OCI-LY1 (cell line): ENCODE results near the gene TRAPPC3.

Source experiments
- H2AFZ ChIP-seq: fragments of 200-600 bp; sonication (generic), shearing (Covaris generic); 2 replicates; pipeline ENCODE4 v1.6.0; 2014; ENCODE audit warnings: antibody characterized with exemption, mild to moderate bottlenecking, low read length
- H3F3A ChIP-seq: fragments of 200-600 bp; sonication (generic), shearing (Covaris generic); 2 replicates; pipeline ENCODE4 v1.6.0; 2014; ENCODE audit warnings: mild to moderate bottlenecking, antibody characterized with exemption, low read length, moderate library complexity; ENCODE audit not compliant: insufficient read depth
- H3K27ac ChIP-seq: fragments of 200-600 bp; sonication (generic); 2 replicates; pipeline ENCODE4 v1.5.1; 2014; ENCODE audit warnings: low read length, mixed run types, mild to moderate bottlenecking, low read depth; ENCODE audit not compliant: poor library complexity, severe bottlenecking
- H3K27me3 ChIP-seq: fragments of 200-600 bp; sonication (generic); 2 replicates; pipeline ENCODE4 v1.6.0; 2014; ENCODE audit warnings: antibody characterized with exemption, mild to moderate bottlenecking, low read length, moderate library complexity; ENCODE audit not compliant: insufficient read depth
- H3K36me3 ChIP-seq: fragments of 200-600 bp; sonication (generic); 2 replicates; pipeline ENCODE4 v1.6.1; 2014; ENCODE audit warnings: mild to moderate bottlenecking, antibody characterized with exemption, low read length, moderate library complexity, mixed read lengths; ENCODE audit not compliant: insufficient read depth
- H3K4me1 ChIP-seq: fragments of 200-600 bp; sonication (generic); 2 replicates; pipeline ENCODE4 v1.5.1; 2014; ENCODE audit warnings: mild to moderate bottlenecking, low read length, moderate library complexity; ENCODE audit not compliant: insufficient read depth, severe bottlenecking
- H3K4me2 ChIP-seq: fragments of 200-600 bp; sonication (generic), shearing (Covaris generic); 2 replicates; pipeline ENCODE4 v1.6.1; 2014; ENCODE audit warnings: low read length
- H3K4me3 ChIP-seq: fragments of 200-600 bp; sonication (generic); 2 replicates; pipeline ENCODE4 v1.5.1; 2014; ENCODE audit warnings: low read length, low read depth, mild to moderate bottlenecking, mixed read lengths; ENCODE audit not compliant: poor library complexity, severe bottlenecking
- H3K79me2 ChIP-seq: fragments of 200-600 bp; shearing (Covaris generic); 2 replicates; pipeline ENCODE4 v1.6.1; 2016; ENCODE audit warnings: mixed run types, low read length, mixed read lengths; ENCODE audit not compliant: insufficient read depth
- H3K9ac ChIP-seq: fragments of 200-600 bp; sonication (generic), shearing (Covaris generic); 2 replicates; pipeline ENCODE4 v1.6.1; 2014; ENCODE audit warnings: mild to moderate bottlenecking, low read length, mixed read lengths
- H3K9me2 ChIP-seq: fragments of 200-600 bp; sonication (generic), shearing (Covaris generic); 2 replicates; pipeline ENCODE4 v1.6.1; 2014; ENCODE audit warnings: low read depth, mild to moderate bottlenecking, low read length, mixed read lengths
- H3K9me3 ChIP-seq: fragments of 200-600 bp; shearing (Covaris generic); 2 replicates; pipeline ENCODE4 v1.6.1; 2014; ENCODE audit warnings: low read length, mixed read lengths
- H4K20me1 ChIP-seq: fragments of 200-600 bp; sonication (generic), shearing (Covaris generic); 2 replicates; pipeline ENCODE4 v1.6.0; 2016; ENCODE audit warnings: mild to moderate bottlenecking, low read length; ENCODE audit not compliant: insufficient read depth
- EZH2 ChIP-seq: fragments of 200-600 bp; sonication (generic), shearing (Covaris generic); IDR thresholded peaks from 2 replicates; pipeline ENCODE4 v1.8.0; 2017; ENCODE audit warnings: borderline replicate concordance, mixed run types, mild to moderate bottlenecking, antibody characterized with exemption, low read length, moderate library complexity, mixed read lengths
- TF ChIP-seq, protein P1 (sequence below): fragments of 200-600 bp; sonication (generic), shearing (Covaris generic); IDR thresholded peaks from 2 replicates; pipeline ENCODE4 v1.5.1; 2017; ENCODE audit warnings: mild to moderate bottlenecking, antibody characterized with exemption, low read length, moderate library complexity, mixed read lengths

TRAPPC3 gene

GRCh38 chr1:36187800-36188593, 38.7 kb upstream of the TRAPPC3 start:
- H4K20me1 ChIP-seq = no peaks in the 10 kb centered on the region
- H2AFZ ChIP-seq = no peak overlapping the region
- H3K9ac ChIP-seq = no peak overlapping the region
- H3K9me2 ChIP-seq = no peaks in the 10 kb centered on the region
- H3K79me2 ChIP-seq = no peaks in the 10 kb centered on the region
- TF ChIP-seq, protein P1, sequence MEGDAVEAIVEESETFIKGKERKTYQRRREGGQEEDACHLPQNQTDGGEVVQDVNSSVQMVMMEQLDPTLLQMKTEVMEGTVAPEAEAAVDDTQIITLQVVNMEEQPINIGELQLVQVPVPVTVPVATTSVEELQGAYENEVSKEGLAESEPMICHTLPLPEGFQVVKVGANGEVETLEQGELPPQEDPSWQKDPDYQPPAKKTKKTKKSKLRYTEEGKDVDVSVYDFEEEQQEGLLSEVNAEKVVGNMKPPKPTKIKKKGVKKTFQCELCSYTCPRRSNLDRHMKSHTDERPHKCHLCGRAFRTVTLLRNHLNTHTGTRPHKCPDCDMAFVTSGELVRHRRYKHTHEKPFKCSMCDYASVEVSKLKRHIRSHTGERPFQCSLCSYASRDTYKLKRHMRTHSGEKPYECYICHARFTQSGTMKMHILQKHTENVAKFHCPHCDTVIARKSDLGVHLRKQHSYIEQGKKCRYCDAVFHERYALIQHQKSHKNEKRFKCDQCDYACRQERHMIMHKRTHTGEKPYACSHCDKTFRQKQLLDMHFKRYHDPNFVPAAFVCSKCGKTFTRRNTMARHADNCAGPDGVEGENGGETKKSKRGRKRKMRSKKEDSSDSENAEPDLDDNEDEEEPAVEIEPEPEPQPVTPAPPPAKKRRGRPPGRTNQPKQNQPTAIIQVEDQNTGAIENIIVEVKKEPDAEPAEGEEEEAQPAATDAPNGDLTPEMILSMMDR = peak; percentile 91
- TF ChIP-seq EZH2 = no peak
- H3K9me3 ChIP-seq = no peaks in the 10 kb centered on the region
- H3F3A ChIP-seq = no peaks in the 10 kb centered on the region
- H3K4me3 ChIP-seq = no peak overlapping the region
- H3K27me3 ChIP-seq = no peaks in the 10 kb centered on the region
- H3K4me2 ChIP-seq = no peak overlapping the region
- H3K27ac ChIP-seq = no peak overlapping the region
- H3K36me3 ChIP-seq = no peaks in the 10 kb centered on the region
- H3K4me1 ChIP-seq = no peaks in the 10 kb centered on the region

GRCh38 chr1:36183309-36183856, 34.1 kb upstream of the TRAPPC3 start:
- Histone ChIP-seq H3K79me2 (no peaks in the 10 kb centered on the region), H3K4me2 (no peak overlapping the region), H3K9me3 (no peaks in the 10 kb centered on the region)

GRCh38 chr1:36182734-36183133, 33.4 kb upstream of the TRAPPC3 start:
- H3K4me1 ChIP-seq = no peaks in the 10 kb centered on the region
- TF ChIP-seq, protein P1 = no peak
- no peak for TF ChIP-seq EZH2
- H3K4me2 ChIP-seq = no peak overlapping the region
- H3K36me3 ChIP-seq = peaks cover 38% of the 10 kb centered on the region
- no peaks in the 10 kb centered on the region for H4K20me1 ChIP-seq
- H3K4me3 ChIP-seq = no peak overlapping the region
- H3K9me2 ChIP-seq = no peaks in the 10 kb centered on the region
- H3K27me3 ChIP-seq = no peaks in the 10 kb centered on the region
- H2AFZ ChIP-seq = no peak overlapping the region
- H3K9ac ChIP-seq = no peak overlapping the region
- H3K9me3 ChIP-seq = no peaks in the 10 kb centered on the region
- no peaks in the 10 kb centered on the region for H3F3A ChIP-seq
- H3K79me2 ChIP-seq = no peaks in the 10 kb centered on the region
- H3K27ac ChIP-seq = no peak overlapping the region

More at GRCh38 chr1:36183309-36183856, 34.1 kb upstream of the TRAPPC3 start:
- TF ChIP-seq EZH2 = no peak
- TF ChIP-seq, protein P1 = no peak
- Histone ChIP-seq H3K4me3 (no peak overlapping the region), H2AFZ (no peak overlapping the region), H3K27ac (peak overlapping the region; percentile 33), H3K4me1 (no peaks in the 10 kb centered on the region), H3K27me3 (no peaks in the 10 kb centered on the region), H3K36me3 (peaks cover 33% of the 10 kb centered on the region), H3K9me2 (no peaks in the 10 kb centered on the region), H3K9ac (no peak overlapping the region), H4K20me1 (no peaks in the 10 kb centered on the region), H3F3A (no peaks in the 10 kb centered on the region)
